ENCODE results near the gene CARNS1.

Gene CARNS1

GRCh38 chr11:67376873-67377808 is 38.3 kb upstream of the CARNS1 start:
- DNase-seq, result no peak

- DNase-seq, result no peak
These were observed 36.9 kb upstream of the CARNS1 start for GRCh38 chr11:67378544-67378943.

DNA sequence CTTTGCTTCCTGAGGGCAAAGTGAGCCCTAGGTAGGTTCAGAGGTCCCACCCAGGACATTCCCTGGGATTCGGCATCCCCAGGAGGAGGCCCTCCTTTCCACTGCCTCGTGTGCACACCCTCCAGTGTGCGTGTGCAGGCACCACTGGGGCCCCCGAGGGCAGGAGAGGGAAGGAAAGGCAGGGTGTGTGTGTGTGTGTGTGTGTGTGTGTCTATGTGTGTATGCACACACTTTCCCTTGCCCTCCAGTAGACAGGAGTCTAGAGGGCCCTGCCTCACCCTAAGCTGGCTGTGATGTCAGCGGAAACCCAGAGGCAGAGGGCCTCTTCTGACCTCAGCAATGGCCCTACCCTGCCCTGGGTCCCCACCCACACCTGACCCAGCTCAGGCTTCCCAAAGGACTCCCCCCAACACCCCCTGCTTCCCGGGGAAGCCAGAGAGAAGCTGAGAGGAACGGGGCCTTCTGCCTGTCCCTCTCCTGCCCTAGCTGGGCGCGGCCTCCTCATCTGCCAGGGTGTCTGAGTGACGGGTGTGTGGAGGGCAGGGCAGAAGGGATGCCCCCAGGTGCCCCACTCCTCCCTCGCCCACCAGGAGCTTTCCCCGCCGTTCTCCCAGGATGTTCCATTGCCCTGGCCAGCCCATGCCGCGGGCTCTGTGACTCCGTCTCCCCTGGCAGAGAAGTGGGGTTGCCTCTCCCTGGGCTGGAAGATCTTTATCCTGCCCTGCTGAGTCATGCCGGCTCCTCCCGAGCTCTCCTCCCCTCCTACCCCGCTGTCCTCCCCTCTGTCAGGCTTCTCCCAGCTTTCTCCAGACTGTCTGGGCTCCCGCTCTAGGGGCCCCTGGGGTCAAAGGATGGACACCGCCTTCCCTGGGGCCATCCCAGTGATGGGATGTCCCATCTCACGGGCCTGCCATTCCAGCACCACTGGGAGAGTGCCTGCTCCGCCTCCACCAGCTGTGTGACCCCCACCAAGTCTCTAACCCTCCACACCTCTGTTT is 36.1 kb upstream of the CARNS1 start:
- DNase-seq, result no peak

DNA sequence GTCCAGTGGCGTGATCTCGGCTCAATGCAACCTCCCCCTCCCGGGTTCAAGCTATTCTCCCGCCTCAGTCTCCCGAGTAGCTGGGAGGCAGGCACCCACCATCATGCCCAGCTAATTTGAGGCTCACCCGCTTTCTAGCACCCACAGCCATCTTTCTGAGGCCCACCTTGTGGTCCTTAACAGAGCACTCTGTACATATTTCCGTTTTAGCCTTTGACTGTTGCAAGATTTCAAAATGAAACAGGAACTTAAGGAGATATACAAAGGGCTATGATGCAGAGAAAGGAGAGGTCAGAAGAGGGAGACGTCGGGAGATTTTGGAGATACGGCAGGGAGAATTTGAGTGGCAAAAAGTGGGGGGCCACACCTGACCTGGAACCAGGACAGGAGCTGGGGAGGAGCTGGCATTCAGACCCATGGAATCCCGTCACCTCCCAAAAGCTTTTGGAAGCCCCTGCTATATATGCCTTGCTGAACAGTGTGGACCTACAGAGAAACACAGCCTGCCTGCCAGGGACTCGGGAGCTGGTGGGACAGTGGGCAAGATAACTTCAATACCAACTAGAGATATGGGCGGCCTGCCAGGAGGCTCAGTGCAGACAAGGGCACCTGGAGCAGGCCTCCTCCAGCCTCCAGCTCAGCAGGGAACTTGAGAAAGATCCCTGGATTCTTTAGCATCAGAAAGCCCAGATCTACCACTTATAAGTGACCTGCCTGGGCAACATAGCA is 34.1 kb upstream of the CARNS1 start:
- peak; percentile 67 to 75 for DNase-seq

- DNase-seq, result peak; percentile 82 to 84
These were observed 33.0 kb upstream of the CARNS1 start for GRCh38 chr11:67382276-67383136.

DNA sequence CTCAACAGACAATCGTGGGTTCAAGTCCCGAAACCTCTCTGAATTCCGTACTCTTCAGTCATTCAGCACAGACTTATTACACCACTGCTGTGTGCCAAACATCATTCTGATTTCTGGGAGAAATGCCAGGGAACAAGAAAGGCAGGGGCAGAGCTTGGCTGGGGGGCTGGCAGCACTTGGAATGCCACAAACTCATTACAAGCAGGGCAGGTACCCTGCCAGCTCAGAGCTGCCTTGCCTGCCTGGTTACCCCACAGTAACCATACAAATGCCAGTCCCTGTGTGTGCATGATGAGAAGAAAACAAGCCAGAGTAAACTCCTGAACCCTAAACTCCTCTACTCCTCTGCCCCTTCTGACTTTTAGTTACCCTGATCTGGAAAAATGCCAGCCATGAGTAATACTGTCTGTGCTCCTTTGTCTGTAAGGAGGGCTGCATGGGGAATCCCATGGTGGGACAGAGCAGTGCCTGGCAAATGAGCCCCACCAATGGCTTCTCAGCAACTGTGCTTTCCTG is 30.6 kb upstream of the CARNS1 start:
- DNase-seq, result no peak

DNA sequence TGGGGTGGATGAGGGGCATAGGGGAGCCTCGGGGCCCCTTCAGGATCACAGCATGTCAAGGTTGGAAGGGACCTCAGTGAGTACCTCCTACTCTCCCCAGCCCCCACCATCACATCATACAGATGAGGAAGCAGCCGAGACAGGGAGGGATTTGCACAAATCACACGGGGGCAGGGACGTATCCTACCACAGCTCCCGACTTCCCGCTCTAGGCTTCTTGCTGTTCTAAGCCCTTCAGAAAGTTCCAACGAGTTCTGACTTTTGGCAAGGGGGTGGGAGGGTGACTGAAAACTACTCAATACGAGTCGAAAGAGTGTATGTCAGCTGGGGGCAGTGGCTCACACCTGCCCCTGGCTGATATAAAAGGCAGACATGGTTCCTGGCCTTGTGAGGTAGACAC is 28.4 kb upstream of the CARNS1 start:
- peak; percentile 32 to 41 for DNase-seq

DNA sequence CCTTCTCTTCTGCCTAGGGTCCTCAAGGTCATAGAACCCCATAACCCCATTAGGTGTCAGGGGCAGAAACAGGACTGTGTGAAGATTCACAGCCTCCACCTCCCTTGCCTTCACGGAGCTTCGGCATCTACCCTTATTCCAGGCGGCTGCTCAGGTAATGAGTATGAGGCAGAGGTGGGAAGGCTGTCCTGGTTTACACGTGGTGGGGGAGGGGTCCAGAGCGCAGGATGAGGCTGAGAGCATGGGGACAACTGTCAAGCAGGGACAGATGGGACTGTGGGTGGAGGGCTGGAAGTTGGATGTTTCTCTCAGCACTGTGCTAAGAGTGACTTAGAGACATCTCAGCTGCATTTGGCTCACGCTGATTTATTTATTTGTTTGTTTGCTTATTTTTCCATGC is 28.0 kb upstream of the CARNS1 start:
- DNase-seq, result no peak

GRCh38 chr11:67389477-67389876 is 26.0 kb upstream of the CARNS1 start:
- DNase-seq, result peak in 1 of 2 experiments; percentile 31

- no peak for DNase-seq
These were observed 24.6 kb upstream of the CARNS1 start for GRCh38 chr11:67390947-67391303.

DNA sequence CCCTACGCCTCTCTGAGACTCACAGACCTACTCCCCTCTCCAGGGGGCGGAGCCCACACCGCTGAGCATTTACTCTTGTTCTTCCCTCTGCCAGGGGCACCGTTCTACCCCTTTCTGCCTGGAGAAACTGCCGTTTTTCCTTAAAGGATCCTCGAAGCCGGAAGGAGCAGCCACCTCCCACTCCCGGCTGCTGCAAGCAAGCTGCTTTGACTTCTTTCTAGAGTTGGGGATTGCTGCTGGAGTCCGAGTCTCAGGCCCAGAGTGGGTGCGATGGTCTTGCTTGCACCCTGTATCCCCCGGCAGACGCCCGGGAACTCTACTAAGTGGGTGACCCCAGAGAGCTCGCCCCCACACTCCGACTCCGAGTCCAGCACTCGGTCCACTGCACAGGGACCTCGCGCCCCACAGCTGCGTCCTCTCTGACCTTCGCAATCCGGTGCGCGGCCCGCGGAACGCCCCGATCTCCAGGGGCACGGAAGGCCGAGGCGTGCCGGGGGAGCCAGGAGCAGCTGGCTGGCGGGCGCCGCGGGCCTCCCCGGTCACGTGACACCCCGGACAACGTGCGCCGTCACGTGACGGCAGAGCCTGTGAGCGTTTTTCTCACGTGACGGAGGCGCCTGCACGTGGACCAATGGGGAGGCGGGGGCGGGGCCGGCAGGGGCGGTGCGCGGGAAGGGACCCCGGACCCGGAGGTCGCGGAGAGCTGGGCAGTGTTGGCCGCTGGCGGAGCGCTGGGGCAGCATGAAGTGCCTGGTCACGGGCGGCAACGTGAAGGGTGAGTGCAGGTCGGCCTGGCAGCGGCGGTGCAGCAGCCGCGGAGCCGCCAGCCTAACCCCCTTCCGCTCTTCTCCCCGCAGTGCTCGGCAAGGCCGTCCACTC is 23.9 kb upstream of the CARNS1 start, which contains the start of gene RAD9A:
Gene RAD9A, plus strand, starts transcription at position 683 of the 879 bp plus-strand sequence. Its CDS starts 59 bp downstream, at position 742.
- peak; percentile 85 to 89 for DNase-seq

DNA sequence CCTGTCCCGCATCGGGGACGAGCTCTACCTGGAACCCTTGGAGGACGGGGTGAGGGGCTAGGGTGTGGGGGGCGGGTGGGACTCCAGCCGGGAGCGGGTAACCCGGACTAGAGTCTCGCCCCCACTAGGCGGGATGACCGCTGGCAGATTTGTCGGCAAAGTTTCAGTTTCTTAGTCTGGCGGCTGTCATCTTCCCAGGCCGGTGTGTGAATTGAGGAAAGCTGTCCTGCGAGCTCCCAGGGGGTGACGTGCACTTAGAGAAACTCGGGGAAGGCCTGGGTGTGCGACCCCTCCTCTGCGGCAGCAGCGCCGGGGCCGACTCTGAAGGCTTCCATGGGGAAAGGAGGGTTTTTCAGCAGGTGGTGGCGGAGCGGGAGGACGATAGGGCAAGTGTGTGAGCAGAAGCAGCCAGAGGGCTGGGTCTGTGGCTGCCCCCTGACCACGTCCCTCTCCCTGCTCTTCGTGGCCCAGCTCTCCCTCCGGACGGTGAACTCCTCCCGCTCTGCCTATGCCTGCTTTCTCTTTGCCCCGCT is 23.2 kb upstream of the CARNS1 start:
- DNase-seq, result no peak

DNA sequence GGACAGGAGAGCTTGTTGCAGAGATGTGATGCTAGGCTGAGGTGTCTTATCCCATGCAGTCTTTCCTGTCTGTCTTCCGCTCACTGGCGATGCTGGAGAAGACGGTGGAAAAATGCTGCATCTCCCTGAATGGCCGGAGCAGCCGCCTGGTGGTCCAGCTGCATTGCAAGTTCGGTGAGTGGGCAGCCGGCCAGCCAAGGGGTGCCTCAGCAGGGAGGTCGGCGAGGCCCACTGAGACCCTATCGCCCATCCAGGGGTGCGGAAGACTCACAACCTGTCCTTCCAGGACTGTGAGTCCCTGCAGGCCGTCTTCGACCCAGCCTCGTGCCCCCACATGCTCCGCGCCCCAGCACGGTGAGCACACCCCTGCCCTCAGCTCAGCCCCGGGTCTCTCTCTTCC is 22.0 kb upstream of the CARNS1 start:
- no peak for DNase-seq

- DNase-seq, result no peak
These were observed 21.5 kb upstream of the CARNS1 start for GRCh38 chr11:67393990-67394389.

DNA sequence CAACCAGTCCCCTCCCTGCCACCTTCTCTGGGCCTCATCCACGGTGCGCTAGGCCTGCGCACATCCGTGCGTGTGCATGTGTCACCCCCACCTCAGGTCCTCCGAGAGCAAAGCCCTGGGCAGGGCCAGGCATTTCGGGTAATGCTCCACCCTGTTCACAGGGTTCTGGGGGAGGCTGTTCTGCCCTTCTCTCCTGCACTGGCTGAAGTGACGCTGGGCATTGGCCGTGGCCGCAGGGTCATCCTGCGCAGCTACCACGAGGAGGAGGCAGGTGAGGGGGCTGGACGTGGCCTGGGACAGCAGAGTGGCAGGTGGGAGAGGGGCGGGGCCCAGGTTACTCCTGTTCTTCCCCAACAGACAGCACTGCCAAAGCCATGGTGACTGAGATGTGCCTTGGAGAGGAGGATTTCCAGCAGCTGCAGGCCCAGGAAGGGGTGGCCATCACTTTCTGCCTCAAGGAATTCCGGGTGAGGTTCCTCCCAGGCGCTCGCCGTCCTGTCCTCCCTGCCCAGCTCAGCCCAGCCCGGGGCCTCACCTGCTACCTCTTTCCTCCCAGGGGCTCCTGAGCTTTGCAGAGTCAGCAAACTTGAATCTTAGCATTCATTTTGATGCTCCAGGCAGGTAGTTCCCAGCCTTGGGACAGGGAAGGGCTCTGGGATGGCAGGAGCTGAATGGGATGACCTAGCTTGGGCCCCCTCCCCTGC is 19.8 kb upstream of the CARNS1 start:
- DNase-seq, result no peak

- DNase-seq, result no peak
These were observed 19.3 kb upstream of the CARNS1 start for GRCh38 chr11:67396259-67396581.

GRCh38 chr11:67396587-67397389 is 18.7 kb upstream of the CARNS1 start:
- DNase-seq, result peak; percentile 55 to 58

DNA sequence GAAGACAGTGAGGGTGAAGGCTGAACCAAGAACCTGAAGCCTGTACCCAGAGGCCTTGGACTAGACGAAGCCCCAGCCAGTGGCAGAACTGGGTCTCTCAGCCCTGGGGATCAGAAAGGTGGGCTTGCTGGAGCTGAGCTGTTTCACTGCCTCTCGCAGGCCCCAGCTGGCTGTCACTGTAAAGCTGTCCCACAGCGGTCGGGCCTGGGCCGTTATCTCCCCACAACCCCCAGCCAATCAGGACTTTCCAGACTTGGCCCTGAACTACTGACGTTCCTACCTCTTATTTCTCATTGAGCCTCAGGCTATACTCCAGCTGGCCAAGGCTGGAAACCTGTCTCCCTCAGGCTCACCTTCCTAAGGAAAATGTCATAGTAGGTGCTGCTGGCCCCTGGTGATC is 17.9 kb upstream of the CARNS1 start:
- DNase-seq, result no peak

Measured in Kasumi-1 (cell line).